Posterior vena cava (tissue), 2 donors: ENCODE data around the gene SRL. TPM values are rescaled to one million over a fixed set of nuclear protein-coding genes. Genes with fewer than 3 reads are reported as not detected.
"Not testable (repeated sequence)": the region's sequence is repeated elsewhere in the genome, so short reads cannot be mapped to it uniquely, and the experiment has no call there.

ENCODE experiments used
- DNase-seq: peaks from one replicate; pipeline ENCODE4 v3.0.0-alpha.2; 2020; ENCODE audit warnings: low spot score
- intact Hi-C, 2 donors: fragments of 100-400 bp; cut with DNase I; formaldehyde crosslinking; loops; one replicate each; pipeline versions ENCODE4 v1.14.1 to v1.14.2; 2022 to 2023
- total RNA-seq, 2 donors: library from RNA; stranded (reverse); fragmentation: NEBNext Ultra II Directional; extraction: Animal tissue kit (Norgen Biotek cat#: 25700); gene quantifications; one replicate each; pipeline ENCODE4 v1.2.1, GENCODE V29; 2021
- donor health status: DM: yes; HTN: yes; CAD: no.
- donor health status: DM: yes; HTN: yes; CAD: no.

The SRL gene
- total RNA-seq, 2 donors from 2014 or later = 4.1 to 4.6 TPM

DNA sequence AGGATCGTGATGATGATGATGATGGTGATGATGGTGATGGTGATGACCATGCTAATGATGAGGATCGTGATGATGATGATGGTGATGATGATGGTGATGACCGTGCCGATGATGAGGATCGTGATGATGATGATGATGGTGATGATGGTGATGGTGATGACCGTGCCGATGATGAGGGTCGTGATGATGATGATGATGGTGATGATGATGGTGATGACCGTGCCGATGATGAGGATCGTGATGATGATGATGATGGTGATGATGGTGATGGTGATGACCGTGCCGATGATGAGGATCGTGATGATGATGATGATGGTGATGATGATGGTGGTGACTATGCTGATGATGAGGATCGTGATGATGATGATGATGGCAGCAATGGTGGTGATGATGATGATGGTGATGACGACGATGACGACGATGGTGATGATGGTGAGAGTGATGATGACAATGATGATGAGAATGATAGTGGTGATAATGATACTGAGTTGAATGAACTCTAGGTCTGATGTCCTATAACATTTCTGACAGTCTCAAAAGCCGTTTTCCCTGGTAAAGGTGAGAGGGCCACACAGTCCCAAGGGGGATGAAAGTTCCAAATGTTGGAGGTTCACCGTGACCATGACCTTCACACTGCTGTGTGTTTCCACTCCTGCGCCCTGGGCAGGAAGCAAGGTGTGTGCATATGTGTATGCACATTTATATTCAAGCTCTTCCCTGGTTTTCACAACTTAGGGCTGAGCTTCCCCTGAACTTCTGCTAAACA lies 30.3 kb downstream of the SRL start:
- intact Hi-C loops, DNase-seq: not testable (repeated sequence)

DNA sequence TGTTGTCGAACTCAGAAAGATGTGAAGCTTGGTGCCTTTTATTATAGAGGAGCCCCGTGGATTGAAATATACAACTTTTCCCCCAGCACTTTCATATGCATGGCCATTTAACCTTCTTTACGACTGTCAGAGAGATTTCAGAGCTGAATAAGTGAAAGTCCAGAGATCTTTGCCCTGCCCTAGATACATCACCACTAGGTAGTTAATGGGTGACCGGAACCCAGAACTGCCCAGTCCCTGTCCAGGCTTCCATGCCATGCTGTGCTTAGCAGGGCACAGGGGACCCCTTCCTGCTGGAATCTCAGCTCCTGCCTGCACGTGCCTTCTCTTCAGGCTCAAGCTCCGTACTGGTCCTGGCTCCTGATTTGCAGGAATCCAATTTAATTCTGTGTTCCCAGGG lies 32.2 kb downstream of the SRL start:
- intact Hi-C loops = no loop called here
- DNase-seq = no peak

DNA sequence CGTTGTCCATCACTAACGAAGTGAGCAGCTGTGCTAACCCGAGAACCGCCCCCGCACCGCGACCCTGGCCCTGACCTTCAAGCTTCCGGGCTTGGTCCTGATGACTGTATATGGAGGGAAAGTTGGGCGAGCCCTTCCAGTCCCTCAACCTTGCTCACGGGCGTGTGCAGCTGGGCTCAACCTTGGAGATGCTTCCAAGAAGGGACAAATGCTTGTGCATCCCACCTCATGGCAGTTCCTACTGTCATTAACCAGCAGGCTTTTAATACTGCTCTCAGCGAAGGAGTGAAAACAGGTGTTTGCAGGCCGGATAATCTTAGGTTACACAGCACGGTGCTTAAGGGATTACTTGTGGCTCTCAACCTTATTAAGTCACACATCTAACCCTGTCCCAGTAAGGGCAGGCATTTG lies 33.5 kb downstream of the SRL start:
- no peak for DNase-seq
- intact Hi-C loops = no loop called here

DNA sequence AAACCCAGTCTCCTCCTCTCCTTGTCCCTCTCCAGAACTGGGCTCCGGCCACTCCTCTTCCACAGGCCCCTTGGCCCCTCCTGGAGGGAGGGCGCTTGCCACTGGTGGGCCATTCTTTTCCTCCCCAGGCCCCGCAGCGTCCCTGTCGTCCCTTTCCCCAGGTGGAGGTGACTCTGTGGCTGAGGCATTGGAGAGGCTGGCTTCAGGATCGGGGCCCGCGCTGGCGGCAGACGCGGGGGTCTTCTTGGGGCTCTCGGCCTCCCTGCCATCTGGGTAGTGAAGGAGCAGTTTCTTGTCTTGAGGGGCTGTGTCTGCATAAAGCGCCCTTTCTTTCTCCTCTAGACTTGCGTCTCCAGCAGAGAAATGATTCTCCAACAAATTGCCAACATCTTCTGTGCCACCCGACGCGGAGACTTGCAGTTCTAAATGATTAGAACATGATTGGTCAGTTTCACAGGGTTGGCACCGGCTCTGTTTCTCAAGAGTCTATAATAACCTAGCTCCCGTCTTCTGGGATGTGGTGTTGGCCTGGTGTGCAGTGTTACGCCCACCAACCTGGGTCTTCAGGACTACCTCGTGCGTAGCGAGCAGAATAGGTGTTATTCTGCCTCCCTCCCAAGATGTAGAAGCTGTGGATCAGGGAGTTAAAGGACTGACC lies 34.1 kb downstream of the SRL start:
- DNase-seq = no peak
- intact Hi-C loops = no loop called here

DNA sequence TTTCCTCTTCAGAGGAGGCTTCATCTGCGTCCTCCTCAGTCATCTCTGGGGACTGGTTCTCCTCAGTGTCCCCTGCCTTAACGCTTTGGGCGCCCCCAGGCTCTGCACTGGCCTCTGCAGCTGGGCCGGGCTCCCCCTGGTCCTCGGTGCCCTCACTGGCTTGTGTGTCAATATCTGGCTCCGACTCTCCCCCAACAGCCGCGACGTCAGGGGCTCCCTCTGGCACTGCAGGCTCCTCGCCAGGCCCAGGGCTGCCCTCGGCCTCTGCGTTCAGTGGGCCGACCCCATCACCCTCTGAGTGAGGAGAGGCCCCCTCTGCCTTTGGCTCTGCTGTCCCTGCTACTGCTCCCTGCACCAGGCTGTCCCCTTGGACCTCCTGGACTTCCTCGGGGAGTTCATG lies 34.7 kb downstream of the SRL start:
- intact Hi-C loops = no loop called here
- no peak for DNase-seq

DNA sequence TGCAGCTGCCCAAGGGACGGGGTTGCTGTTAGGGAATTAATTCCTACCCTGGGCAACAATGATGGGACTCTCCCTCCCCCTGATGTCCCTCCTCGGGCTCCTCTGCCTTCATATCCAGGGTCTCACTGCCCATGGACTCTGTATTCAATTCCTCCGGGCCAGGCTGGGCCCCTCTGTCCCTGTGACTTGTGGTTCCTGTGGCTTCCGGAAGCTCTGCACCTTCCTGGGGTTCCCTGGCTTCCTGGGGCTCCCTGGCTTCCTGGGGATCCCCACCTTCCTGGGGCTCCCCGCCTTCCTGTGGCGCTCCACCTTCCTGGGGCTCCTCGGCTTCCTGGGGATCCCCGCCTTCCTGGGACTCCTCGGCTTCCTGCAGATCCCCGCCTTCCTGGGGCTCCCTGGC lies 35.2 kb downstream of the SRL start:
- no peak for DNase-seq
- intact Hi-C loops = no loop called here

DNA sequence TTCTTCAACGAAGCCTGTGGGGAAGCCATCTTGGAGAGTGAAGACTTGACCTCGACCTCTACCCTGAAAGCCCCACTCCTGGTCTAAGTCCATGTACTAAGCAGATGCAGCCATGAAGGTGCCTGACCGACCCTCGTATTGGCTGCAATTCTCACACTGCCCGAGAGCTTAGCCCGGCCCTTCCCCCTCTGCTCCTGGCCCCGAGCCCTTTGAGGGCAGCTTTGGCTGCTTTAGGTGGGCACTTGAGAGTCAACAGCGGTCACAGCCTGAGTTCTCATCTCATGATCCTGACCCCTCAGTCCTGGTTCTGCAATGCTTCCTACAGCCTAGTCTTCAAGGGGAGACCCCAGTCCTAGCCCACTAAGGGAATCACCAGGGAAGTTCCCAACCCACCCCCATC lies 35.9 kb downstream of the SRL start:
- intact Hi-C loops = no loop called here
- DNase-seq = no peak

DNA sequence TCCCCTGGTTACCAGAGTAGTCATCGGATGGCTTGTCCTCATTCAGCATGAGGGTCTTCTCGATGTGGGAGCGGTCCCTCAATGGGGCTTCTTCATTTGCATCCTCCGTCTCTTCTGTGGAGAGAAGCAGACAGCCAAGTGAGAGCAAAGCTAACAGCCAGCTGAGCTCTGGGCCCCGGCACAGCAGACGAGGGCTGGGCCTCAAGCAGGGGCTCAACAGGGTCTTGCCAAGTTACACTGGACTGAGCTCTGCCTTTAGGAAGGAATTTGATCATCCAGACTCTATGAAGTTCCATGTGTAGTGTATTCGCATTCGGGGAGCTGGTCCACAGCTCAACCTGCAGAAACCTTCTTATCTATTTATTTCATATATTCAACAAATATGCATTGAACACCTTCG lies 37.4 kb downstream of the SRL start:
- intact Hi-C loops = loop anchor here in 1 of 2 donors (5.0 kb wide), 1 partner anchor 53 kb away; no protein-coding TSS in a partner anchor
- DNase-seq = no peak

DNA sequence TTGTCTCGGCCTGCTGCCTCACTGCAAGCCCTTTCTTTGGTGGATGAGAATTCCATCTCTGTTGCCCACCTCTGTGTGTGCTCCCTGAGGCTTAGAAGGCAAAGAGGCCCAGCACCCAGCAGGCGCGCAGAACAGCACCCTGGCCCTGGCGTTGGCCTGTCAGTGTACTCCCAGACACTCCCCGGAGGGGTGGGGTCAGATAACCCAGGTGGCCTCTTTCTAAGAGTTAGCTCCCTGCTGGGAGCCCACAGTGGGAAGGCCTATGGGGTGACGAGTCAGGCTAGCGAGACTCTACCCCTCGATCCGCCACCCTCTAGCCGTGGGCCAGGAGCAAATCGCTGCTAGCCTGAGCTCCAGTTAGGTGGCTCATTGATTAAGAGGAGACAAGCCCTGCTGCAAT lies 38.1 kb downstream of the SRL start:
- intact Hi-C loops = loop anchor here in 1 of 2 donors (5.0 kb wide), 1 partner anchor 54 kb away; no protein-coding TSS in a partner anchor
- DNase-seq = no peak

DNA sequence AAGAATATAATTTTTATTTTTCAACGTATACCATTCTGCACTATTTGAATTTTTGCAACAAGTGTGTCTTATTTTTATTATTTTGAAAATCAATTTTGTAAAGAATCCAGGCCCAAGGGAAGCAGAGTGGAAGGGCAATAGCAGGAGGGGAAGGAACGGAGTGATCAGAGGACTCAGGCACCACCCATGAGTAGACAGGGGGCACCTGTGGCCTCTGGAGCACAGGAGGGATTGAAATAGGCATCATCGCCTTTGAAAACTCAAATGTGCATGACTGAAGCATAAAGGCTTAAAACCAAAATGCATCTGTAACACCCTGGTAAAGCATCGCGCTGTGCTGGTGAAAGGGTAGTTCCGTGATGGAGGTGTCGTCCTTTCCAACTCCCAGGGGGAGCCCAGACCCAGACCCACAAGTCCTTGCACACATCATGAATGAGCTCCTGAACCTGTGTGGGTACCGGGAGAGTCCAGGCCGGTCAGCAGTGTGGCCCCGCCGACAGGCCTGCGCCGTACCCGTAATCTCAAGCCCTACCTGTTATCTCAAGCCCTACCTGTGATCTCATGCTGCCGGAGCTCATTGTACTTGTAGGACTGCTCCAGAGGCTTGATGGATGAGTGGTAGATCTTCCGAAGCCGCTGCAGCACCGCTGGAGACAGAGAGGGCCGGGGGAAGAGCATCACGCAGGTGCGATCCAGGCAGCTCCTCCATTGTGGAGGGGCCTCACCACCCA lies 39.1 kb downstream of the SRL start:
- no peak for DNase-seq
- intact Hi-C loops = loop anchor here in 1 of 2 donors (5.0 kb wide), 1 partner anchor 55 kb away; no protein-coding TSS in a partner anchor

DNA sequence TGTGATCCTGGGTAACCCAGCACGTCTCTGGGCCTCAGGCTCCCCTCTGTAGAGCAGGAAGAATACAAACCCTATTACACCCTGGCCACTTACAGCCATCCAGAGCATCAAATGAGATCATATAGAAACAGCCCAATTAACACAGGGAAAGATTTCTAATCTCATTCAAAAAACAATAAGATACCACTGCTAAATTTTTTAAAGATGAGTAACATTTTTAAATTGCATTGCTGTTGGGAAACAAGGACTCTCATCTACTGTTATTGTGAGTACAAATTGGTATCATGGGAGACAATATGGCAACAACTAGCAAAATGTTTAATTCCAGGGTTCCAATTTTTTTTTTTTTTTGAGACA lies 41.1 kb downstream of the SRL start:
- intact Hi-C loops = loop anchor here in 1 of 2 donors (5.0 kb wide), 1 partner anchor 57 kb away; no protein-coding TSS in a partner anchor
- no peak for DNase-seq

DNA sequence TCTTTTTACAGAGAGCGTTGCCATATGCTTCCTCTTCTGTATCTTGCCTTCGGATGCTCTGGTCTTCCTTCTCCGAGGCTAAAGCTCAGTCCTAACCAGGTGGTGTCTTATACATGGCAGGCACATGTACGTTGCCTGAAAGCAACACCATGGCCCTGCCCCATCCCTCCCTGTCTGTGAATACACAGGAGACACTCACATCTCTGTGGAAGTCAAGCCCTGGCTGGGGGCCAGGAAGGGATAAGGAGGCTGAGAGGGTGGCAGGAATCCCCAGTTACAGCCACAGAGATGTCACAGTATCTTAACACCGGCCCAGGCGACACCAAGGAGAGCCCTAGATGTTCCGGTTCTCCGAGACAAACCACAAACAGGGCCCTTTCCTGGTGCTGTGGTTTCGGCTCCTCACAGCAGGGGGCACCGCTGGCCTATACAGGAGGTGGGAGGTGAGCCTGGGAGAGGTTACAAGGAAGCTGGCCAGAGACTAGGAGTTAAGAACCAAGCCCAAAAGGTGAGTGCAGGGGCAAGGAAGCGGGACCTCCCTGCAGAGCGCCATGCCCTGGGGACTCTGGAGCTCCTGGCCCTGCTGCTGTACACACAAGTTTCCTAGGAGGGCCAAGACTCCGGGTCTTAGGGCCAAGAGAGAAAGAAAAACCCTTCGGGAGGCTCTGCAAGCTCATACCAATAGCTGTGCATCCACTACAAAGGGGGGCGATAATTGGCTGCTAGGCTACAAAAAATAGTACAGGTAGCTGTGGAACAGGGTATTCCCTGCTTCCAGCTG lies 41.7 kb downstream of the SRL start:
- peak; percentile 88 for DNase-seq
- intact Hi-C loops = loop anchor here (5.0 kb wide), 2 partner anchors 47 to 57 kb away; no protein-coding TSS in a partner anchor

DNA sequence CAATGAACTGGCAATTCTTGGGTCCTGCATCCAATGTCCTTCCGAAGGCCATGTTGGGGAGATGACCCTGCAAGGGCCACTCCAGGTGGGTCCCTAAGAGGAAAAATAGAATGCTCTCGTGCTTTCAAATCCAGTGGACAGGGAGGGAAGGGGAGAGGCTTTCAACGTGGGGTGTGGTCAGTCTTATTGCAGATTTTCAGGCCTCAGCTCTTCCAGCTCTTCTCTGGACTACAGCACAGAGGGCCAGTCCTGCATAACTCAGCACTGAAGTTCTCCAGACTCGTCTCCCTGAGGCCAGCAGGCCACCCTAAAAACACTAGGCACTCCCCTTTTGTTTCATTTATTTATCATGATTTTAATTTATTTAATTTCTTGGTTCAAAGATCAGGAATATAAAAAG lies 43.1 kb downstream of the SRL start:
- intact Hi-C loops = loop anchor here in 1 of 2 donors (5.0 kb wide), 1 partner anchor 48 kb away; no protein-coding TSS in a partner anchor
- no peak for DNase-seq

DNA sequence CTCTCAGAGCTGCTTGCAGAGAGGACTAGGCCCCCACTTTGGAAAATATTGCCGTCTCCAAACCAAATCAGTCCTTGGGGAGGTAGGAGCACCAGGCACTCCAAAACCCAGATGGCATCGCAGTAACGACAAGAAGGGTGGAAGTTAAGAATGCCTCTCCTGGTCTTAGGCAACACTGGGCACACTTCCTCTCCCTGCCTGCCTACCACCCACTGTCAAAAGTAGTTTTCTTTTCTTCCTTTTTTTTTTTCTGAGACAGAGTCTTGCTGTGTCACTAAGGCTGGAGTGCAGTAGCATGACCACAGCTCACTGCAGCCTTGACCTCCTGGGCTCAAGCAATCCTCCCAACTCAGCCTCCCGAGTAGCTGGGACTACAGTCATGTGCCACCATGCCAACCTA lies 47.2 kb downstream of the SRL start:
- no peak for DNase-seq
- intact Hi-C loops = loop anchor here in 1 of 2 donors (5.0 kb wide), 2 partner anchors 53 to 133 kb away; no protein-coding TSS in a partner anchor

DNA sequence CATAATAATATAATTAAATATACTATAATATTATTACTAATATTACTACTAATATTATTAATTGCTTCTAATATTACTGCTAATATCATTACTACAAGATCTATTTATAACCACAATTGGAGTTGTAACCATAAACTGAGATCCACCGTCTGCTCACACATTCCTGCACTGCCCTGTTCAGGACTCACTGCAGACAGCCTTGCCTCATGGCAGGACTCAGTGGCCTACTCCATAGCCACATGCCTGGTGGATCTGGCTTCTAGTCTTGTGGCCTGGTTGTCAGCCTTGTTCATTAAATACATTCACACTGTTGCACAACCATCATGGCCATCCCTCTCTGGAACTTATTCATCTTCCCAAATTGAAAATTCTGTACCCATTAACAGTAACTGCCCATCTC lies 48.0 kb downstream of the SRL start:
- intact Hi-C loops = loop anchor here in 1 of 2 donors (5.0 kb wide), 1 partner anchor 133 kb away; no protein-coding TSS in a partner anchor
- no peak for DNase-seq

DNA sequence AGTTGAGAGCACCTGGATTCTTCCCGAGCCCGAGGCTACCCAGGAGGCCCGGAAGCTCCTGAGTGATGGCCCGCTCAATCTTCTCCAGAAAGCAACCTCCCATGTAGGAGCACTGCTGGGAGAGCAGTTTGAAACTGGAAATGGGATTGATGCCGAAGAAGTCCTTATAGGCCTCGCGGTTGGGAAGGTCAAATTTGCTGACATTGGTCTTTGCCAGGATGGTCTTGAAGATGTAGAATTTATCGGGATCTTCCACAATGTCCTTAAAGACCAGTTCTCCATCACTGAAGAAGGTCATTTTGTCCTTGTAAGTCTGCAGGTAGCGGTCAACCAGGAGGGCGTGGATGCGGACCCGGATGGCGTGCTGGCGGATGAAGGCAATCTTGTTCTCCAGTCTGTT lies 49.7 kb downstream of the SRL start:
- intact Hi-C loops = loop anchor here in 1 of 2 donors (5.0 kb wide), 1 partner anchor 135 kb away; no protein-coding TSS in a partner anchor
- no peak for DNase-seq

DNA sequence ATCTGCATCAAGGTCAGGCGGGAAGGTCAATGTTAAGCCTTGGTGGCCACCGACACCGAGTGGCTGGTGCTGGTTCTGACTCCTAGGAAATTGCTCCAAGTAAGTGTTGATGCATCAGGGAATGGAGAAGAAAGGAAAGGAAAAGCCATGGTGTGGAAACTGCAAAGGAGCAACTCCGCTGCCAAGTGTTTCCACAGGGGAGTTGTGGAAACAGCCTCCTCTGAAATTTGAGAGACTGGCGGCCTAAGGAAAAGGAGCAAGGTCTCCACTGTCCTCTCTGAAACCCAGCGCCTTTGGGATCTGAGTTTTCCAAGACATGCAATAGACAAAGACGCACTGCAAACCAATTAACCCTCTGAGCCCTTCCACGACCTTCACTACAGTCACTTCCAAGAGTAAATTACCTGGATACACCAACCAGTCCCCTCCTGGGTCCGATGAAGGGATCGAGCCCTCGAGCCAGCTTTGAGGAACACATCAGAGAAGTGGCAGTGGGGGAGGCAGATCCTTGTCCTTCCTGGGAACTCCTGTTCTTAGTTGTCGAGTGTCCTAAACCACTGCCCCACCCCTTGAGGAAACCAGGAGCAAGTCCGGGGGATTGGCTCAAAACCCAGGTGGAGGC lies 51.1 kb downstream of the SRL start:
- DNase-seq = no peak
- intact Hi-C loops = loop anchor here in 1 of 2 donors (5.0 kb wide), 1 partner anchor 136 kb away; no protein-coding TSS in a partner anchor

DNA sequence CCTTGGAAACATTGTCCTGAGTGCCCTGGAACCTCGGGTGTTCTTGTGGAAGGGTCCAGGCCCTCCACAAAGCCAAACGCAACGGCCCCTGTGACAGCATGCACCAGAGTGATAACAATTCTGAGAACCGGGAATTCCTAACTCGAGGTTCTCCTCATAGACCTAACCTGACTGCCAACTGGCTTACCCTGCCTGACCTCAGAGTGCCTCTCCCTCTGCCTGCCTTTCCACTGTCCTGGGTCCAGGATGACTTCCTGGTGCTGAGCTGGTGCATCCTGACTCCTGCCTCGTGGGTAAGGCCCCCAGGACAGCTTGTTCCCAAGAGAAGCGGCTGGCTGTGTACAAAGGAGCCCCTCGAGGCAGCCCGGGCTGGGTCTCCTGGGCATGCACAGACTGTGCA lies 51.8 kb downstream of the SRL start:
- DNase-seq = no peak
- intact Hi-C loops = loop anchor here in 1 of 2 donors (5.0 kb wide), 1 partner anchor 137 kb away; no protein-coding TSS in a partner anchor
